WI38 (cell line): ENCODE data around the gene F2.

Source experiments
- H3K4me3 ChIP-seq: 2 replicates; pipeline ENCODE4 v1.5.1; 2011; ENCODE audit warnings: low read depth, mild to moderate bottlenecking, control low read depth, low read length
- TF ChIP-seq, protein P1 (sequence below): IDR thresholded peaks from 2 replicates; pipeline ENCODE4 v1.5.1; 2012; ENCODE audit warnings: low read depth, mild to moderate bottlenecking, control low read depth, low read length

The F2 gene

DNA sequence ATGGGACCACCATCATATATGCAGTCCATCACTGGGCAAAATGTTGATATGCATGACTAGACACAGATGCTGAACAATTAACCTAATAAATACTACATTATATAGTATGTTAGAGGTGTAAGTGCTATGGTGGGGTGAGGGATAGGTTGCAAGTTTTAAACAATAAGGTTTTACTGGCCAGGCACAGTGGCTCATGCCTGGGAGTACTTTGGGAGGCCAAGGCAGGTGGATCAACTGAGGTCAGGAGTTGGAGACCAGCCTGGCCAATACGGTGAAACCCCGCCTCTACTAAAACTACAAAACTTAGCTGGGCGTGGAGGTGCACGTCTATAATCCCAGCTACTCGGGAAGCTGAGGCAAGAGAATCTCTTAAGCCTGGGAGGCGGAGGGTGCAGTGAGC is 28.1 kb downstream of the F2 start:
- H3K4me3 ChIP-seq = no peak overlapping the region

DNA sequence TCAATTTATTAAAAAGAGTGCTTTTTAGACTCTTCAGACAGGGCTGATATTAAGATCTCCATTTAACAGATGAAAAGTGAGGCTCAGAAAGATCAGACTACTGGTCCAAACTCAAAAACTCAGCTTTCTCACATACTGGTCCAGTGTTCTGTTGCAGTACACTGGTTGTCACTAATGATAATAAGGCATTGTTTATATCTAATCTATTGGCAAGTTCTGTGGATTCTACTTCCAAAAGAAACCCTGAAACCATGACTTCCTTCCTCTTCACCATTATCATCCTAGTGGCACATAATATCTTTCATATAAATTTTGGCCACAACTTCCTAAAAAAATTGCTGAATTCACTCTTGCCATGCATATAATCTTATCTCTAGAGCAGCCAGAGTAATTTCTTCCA is 36.9 kb downstream of the F2 start:
- TF ChIP-seq, protein P1, sequence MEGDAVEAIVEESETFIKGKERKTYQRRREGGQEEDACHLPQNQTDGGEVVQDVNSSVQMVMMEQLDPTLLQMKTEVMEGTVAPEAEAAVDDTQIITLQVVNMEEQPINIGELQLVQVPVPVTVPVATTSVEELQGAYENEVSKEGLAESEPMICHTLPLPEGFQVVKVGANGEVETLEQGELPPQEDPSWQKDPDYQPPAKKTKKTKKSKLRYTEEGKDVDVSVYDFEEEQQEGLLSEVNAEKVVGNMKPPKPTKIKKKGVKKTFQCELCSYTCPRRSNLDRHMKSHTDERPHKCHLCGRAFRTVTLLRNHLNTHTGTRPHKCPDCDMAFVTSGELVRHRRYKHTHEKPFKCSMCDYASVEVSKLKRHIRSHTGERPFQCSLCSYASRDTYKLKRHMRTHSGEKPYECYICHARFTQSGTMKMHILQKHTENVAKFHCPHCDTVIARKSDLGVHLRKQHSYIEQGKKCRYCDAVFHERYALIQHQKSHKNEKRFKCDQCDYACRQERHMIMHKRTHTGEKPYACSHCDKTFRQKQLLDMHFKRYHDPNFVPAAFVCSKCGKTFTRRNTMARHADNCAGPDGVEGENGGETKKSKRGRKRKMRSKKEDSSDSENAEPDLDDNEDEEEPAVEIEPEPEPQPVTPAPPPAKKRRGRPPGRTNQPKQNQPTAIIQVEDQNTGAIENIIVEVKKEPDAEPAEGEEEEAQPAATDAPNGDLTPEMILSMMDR = no peak
- H3K4me3 ChIP-seq = no peak overlapping the region

More for the DNA sequence above, 28.1 kb downstream of the F2 start:
- TF ChIP-seq, protein P1 = no peak

DNA sequence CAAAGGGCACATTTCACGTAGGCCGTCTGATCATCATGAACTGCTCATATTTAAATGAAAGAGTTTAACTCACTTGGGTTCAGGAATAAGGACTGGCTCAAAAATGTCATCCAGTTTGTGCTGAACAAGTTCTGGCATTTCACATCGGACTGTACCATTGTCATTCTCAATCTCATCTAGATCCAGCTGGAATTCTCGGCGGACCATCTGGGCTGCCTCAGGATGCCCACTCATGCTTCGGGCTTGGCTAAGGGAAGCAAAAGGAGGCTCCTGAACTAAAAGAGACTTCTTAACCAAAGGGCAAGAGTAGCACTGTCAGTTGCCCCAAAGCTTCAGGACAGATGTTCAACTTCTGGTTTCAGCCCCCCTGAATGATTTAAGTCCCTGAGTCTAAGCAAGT is 40.2 kb downstream of the F2 start:
- TF ChIP-seq, protein P1 = no peak

GRCh38 chr11:46760429-46761128 is 41.6 kb downstream of the F2 start:
- no peak overlapping the region for H3K4me3 ChIP-seq
- TF ChIP-seq, protein P1 = no peak

More for the DNA sequence above, 40.2 kb downstream of the F2 start:
- H3K4me3 ChIP-seq = no peak overlapping the region

- no peak overlapping the region for H3K4me3 ChIP-seq
- TF ChIP-seq, protein P1 = no peak
These were observed 42.8 kb downstream of the F2 start for GRCh38 chr11:46761807-46762206.

- H3K4me3 ChIP-seq = no peak overlapping the region
- TF ChIP-seq, protein P1 = no peak
These were observed 43.2 kb downstream of the F2 start for GRCh38 chr11:46762248-46762647.

- TF ChIP-seq, protein P1 = no peak
- H3K4me3 ChIP-seq = no peak overlapping the region
These were observed 47.6 kb downstream of the F2 start for GRCh38 chr11:46766656-46767055.
